ENCODE data around the gene VASH1. TPM values are rescaled to one million over a fixed set of nuclear protein-coding genes. Genes with fewer than 3 reads are reported as not detected.
A peak's percentile ranks its signal among the peaks of the same experiment; 100 is the strongest.

VASH1 gene
- total and polyA plus RNA-seq, 2 of the 13 experiments (the other 11 are each of a cell fraction or from before 2014, with no cell fraction given): 0.11 to 0.24 TPM

- no peak for TF ChIP-seq FLYWCH1 (CRISPR knock-in tag; IDR thresholded peaks at IDR 0.05)
- TF ChIP-seq ZNF577 (CRISPR knock-in tag; IDR thresholded peaks at IDR 0.05; ENCODE audit: borderline replicate concordance, low read depth): no peak
- TF ChIP-seq ZBTB26 (CRISPR knock-in tag; IDR thresholded peaks at IDR 0.05; ENCODE audit: borderline replicate concordance): peak; percentile 29; the same call in 1 of the 2 replicates
- no peak for TF ChIP-seq PBX3 (CRISPR knock-in tag; IDR thresholded peaks at IDR 0.05; ENCODE audit: borderline replicate concordance)
- TF ChIP-seq CHD2 (IDR thresholded peaks at IDR 0.05; ENCODE audit: low read depth, low read length): no peak; the same call in 1 of the 2 replicates
- peak; percentile 76 for TF ChIP-seq ZHX1 (CRISPR knock-in tag; IDR thresholded peaks at IDR 0.05; ENCODE audit: low read depth)
- TF ChIP-seq ZNF180 (CRISPR knock-in tag; IDR thresholded peaks at IDR 0.05; ENCODE audit: borderline replicate concordance, low read depth): no peak
- TF ChIP-seq ZNF282 (IDR thresholded peaks at IDR 0.05; ENCODE audit: partially characterized antibody): no peak
- no peak for TF ChIP-seq HDAC6 (IDR thresholded peaks at IDR 0.05; ENCODE audit: low read depth, low read length)
- TF ChIP-seq NCOR1 (IDR thresholded peaks at IDR 0.05; ENCODE audit: borderline replicate concordance, low read length): no peak; the same call in 1 of the 2 replicates
- no peak for TF ChIP-seq MAF1 (CRISPR knock-in tag; IDR thresholded peaks at IDR 0.05; ENCODE audit: borderline replicate concordance)
- no peak for TF ChIP-seq ZFP36L2 (CRISPR knock-in tag; IDR thresholded peaks at IDR 0.05)
- TF ChIP-seq ZGPAT (CRISPR knock-in tag; IDR thresholded peaks at IDR 0.05): peak; percentile 91; the same call in 1 of the 2 replicates
- TF ChIP-seq MYNN (CRISPR knock-in tag; IDR thresholded peaks at IDR 0.05; ENCODE audit: low read depth): no peak
- no peak for TF ChIP-seq ZNF75D (CRISPR knock-in tag; IDR thresholded peaks at IDR 0.05; ENCODE audit: borderline replicate concordance)
- TF ChIP-seq SOX6 (IDR thresholded peaks at IDR 0.05): no peak
- TF ChIP-seq SOX6 (CRISPR knock-in tag; IDR thresholded peaks at IDR 0.05): peak; percentile 15; the same call in 1 of the 2 replicates
- no peak; the same call in 1 of the 2 replicates for TF ChIP-seq HES4 (CRISPR knock-in tag; IDR thresholded peaks at IDR 0.05; ENCODE audit: borderline replicate concordance)
- no peak for TF ChIP-seq ZBTB43 (CRISPR knock-in tag; conservative IDR thresholded peaks at IDR 0.05)
- TF ChIP-seq ZNF879 (CRISPR knock-in tag; IDR thresholded peaks at IDR 0.05): no peak
- TF ChIP-seq RBFOX2 (IDR thresholded peaks at IDR 0.05; ENCODE audit: low read depth, low read length): peak; percentile 97
These were observed 51.4 kb downstream of the VASH1 start, which contains the start of gene ANGEL1 (continued) for GRCh38 chr14:76812422-76813383.
